Measurements from ENCODE around the gene FCHSD1. TPM values are rescaled to one million over a fixed set of nuclear protein-coding genes. Genes with fewer than 3 reads are reported as not detected.
A peak's percentile ranks its signal among the peaks of the same experiment; 100 is the strongest.

Gene FCHSD1
- total and polyA plus RNA-seq, 10 of the 15 experiments (the other 5 are each of a cell fraction or from before 2014, with no cell fraction given) = 0.97 to 22.8 (median 10.7) TPM

- no peak for TF ChIP-seq SP1 (IDR thresholded peaks at IDR 0.05; ENCODE audit: low read depth, low read length)
- no peak; the same call in 1 of the 2 replicates for TF ChIP-seq TCF12 (IDR thresholded peaks at IDR 0.05; ENCODE audit: low read depth, low read length)
- TF ChIP-seq ZNF592 (IDR thresholded peaks at IDR 0.05) = no peak
- no peak for TF ChIP-seq PAX8 (IDR thresholded peaks at IDR 0.05)
- TF ChIP-seq JUND (IDR thresholded peaks at IDR 0.05; ENCODE audit: low read depth, low read length) = no peak
- TF ChIP-seq DPF2 (IDR thresholded peaks at IDR 0.05) = no peak
- no peak for TF ChIP-seq ZNF274 (IDR thresholded peaks at IDR 0.05; ENCODE audit: insufficient read depth, insufficient read length)
- no peak for TF ChIP-seq HCFC1 (IDR thresholded peaks at IDR 0.05; ENCODE audit: low read length)
- no peak for TF ChIP-seq STAT3 (IDR thresholded peaks at IDR 0.05; ENCODE audit: low read depth, low read length)
- TF ChIP-seq KDM1A (IDR thresholded peaks at IDR 0.05; ENCODE audit: borderline replicate concordance) = no peak
- TF ChIP-seq, protein P1, sequence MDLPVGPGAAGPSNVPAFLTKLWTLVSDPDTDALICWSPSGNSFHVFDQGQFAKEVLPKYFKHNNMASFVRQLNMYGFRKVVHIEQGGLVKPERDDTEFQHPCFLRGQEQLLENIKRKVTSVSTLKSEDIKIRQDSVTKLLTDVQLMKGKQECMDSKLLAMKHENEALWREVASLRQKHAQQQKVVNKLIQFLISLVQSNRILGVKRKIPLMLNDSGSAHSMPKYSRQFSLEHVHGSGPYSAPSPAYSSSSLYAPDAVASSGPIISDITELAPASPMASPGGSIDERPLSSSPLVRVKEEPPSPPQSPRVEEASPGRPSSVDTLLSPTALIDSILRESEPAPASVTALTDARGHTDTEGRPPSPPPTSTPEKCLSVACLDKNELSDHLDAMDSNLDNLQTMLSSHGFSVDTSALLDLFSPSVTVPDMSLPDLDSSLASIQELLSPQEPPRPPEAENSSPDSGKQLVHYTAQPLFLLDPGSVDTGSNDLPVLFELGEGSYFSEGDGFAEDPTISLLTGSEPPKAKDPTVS (IDR thresholded peaks at IDR 0.05; ENCODE audit: low read depth, low read length) = no peak
- no peak for TF ChIP-seq ESRRA (IDR thresholded peaks at IDR 0.05; ENCODE audit: low read length)
- no peak for TF ChIP-seq NFYA (IDR thresholded peaks at IDR 0.05; ENCODE audit: borderline replicate concordance, low read depth, low read length)
- no peak for TF ChIP-seq E2F8 (IDR thresholded peaks at IDR 0.05; ENCODE audit: low read depth, partially characterized antibody)
- TF ChIP-seq SIX5 (IDR thresholded peaks at IDR 0.05; ENCODE audit: low read depth, low read length, severe bottlenecking) = no peak
- 0 out of 2 replicates have a peak, but pooled peaks have one; percentile 42 for TF ChIP-seq TCF3 (IDR thresholded peaks at IDR 0.05; ENCODE audit: borderline replicate concordance, insufficient read depth, low read depth, low read length)
- no peak for TF ChIP-seq ATF7 (IDR thresholded peaks at IDR 0.05; ENCODE audit: low read depth)
- TF ChIP-seq, protein P2, sequence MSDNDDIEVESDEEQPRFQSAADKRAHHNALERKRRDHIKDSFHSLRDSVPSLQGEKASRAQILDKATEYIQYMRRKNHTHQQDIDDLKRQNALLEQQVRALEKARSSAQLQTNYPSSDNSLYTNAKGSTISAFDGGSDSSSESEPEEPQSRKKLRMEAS (IDR thresholded peaks at IDR 0.05; ENCODE audit: low read depth, low read length) = no peak
- no peak for TF ChIP-seq SMAD5 (IDR thresholded peaks at IDR 0.05; ENCODE audit: low read depth)
- TF ChIP-seq HDGF (IDR thresholded peaks at IDR 0.05) = no peak
- TF ChIP-seq RFX5 (IDR thresholded peaks at IDR 0.05; ENCODE audit: low read depth, low read length) = no peak
- no peak for TF ChIP-seq ZNF384 (IDR thresholded peaks at IDR 0.05; ENCODE audit: borderline replicate concordance, low read depth, low read length)
- TF ChIP-seq SRF (IDR thresholded peaks at IDR 0.05; ENCODE audit: low read depth in 2 of 2, low read length in 2 of 2) = peak; percentile 81 to 86
- no peak for TF ChIP-seq RELA (IDR thresholded peaks at IDR 0.05; ENCODE audit: borderline replicate concordance, partially characterized antibody)
Observed at GRCh38 chr5:141637767-141638419, 13.3 kb downstream of the FCHSD1 start (continued).
